Activated T-cell treated with anti-CD3 and anti-CD28 coated beads, Interleukin-2, amount 50 U/mL, for 72 hours (primary cell): ENCODE data around the gene LIMA1. TPM values are rescaled to one million over a fixed set of nuclear protein-coding genes. Genes with fewer than 3 reads are reported as not detected.
"Not testable (repeated sequence)": the region's sequence is repeated elsewhere in the genome, so short reads cannot be mapped to it uniquely, and the experiment has no call there.

Source experiments
- ATAC-seq, 2 donors: fragments of 150-1000 bp; cut with Tn5 transposase; replicated peaks in 1 of 2; 2 replicates each; pipeline ENCODE4 v1.10.0; 2021; ENCODE audit warnings: moderate library complexity in 2 of 2, mild to moderate bottlenecking in 1 of 2
- DNase-seq, 2 donors: peaks; one replicate each; pipeline ENCODE4 v3.0.0; 2021 to 2022; ENCODE audit warnings: mixed read lengths in 1 of 2
- H3K27ac Mint-ChIP-seq: one replicate; pipeline ENCODE4 v1.8.0; 2022; ENCODE audit warnings: mild to moderate bottlenecking, moderate library complexity, mixed read lengths
- H3K27me3 Mint-ChIP-seq: one replicate; pipeline ENCODE4 v1.8.0; 2022; ENCODE audit warnings: low read depth, mixed read lengths
- H3K36me3 Mint-ChIP-seq, 2 donors: one replicate each; pipeline ENCODE4 v1.8.0; 2022; ENCODE audit warnings: mixed read lengths in 2 of 2, mild to moderate bottlenecking in 1 of 2; ENCODE audit not compliant: insufficient read depth in 2 of 2
- H3K4me1 Mint-ChIP-seq: one replicate; pipeline ENCODE4 v1.8.0; 2022; ENCODE audit warnings: low read depth, mixed read lengths
- H3K4me3 Mint-ChIP-seq, 2 donors: one replicate each; pipeline ENCODE4 v1.8.0; 2022; ENCODE audit warnings: mild to moderate bottlenecking in 2 of 2, mixed read lengths in 2 of 2, moderate library complexity in 2 of 2
- H3K9me3 Mint-ChIP-seq, 2 donors: one replicate each; pipeline ENCODE4 v1.8.0; 2022; ENCODE audit warnings: mixed read lengths in 2 of 2
- total RNA-seq, 2 donors: library from RNA; stranded (reverse); gene quantifications; one replicate each; pipeline ENCODE4 v1.2.3, GENCODE V29; 2022

The LIMA1 gene
- total RNA-seq, result 100 to 1,000 TPM; 117 to 124 TPM

DNA sequence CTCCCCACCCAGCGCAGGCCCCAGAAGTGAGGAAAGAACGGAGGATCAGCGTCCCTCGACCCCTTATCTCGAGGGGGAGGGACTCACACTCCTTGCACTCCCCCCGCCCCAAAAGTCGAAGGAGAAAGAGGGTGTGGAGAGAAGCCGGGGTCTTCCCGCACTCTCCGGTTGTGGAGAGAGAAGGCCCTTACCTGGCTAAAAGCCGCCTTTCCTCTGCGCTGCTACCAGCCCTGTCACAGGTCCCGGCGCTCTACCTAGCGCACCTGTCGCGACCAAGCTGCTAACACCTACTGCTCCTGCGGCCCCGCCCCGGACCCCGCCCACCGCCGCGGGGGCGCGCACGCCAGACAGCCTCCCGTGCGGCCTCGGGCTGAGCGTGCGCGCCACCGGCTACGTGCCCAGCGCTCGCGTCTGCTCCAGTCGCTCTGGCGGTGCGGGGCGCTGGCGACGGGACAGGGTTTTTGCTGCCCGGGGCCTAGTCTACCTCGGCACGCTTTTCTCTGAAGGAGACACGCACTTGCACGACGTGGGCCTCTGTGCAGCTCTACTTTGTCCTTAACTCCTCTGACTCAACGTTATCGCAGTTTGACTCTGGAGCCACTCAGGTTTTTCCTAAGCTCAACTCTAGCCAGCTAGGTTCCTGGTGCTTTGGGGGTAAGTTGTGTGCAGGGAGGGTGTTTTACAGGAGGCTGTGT, at the start of gene LIMA1:
LIMA1 (minus strand) TSS at position 292 of the 695 bp plus-strand sequence. CDS start 34,769 bp downstream, outside the sequence.
- H3K9me3 Mint-ChIP-seq, result no peaks in the 10 kb centered on the region
- no peaks in the 10 kb centered on the region for H3K27me3 Mint-ChIP-seq
- peak; percentile 98 for ATAC-seq
- peak within 1 kb of the TSS; percentile 39 for H3K27ac Mint-ChIP-seq
- H3K36me3 Mint-ChIP-seq, result no peaks in the 10 kb centered on the region
- H3K4me1 Mint-ChIP-seq, result peaks cover 32% of the 10 kb centered on the region
- peak within 1 kb of the TSS; percentile 86 to 95 for H3K4me3 Mint-ChIP-seq
- peak; percentile 95 to 96 for DNase-seq

DNA sequence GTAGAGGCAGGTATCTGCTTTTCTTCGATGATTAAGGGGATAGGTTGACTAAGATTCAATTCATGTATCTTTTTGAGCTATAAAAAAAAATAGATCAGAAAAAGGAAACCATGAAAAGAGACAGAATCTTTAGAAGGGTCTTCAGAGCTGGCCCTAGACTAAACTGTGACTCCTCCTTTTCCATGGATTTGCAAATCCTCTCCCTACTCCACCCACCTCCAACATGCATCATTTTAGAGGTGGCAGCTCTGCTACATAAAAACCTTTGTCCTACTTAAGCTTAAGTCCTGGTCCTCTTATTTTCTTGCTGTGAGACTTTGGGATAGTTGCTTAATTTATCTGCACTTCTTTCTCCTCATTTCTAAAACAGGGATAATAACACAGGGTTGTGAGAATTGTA, 48.4 kb upstream of the LIMA1 start:
- Mint-ChIP-seq H3K36me3 (no peaks in the 10 kb centered on the region), H3K27ac (no peak overlapping the region), H3K4me1 (no peaks in the 10 kb centered on the region), H3K27me3 (no peaks in the 10 kb centered on the region), H3K4me3 (no peak overlapping the region), H3K9me3 (no peaks in the 10 kb centered on the region)
- no peak for ATAC-seq
- DNase-seq, result no peak

DNA sequence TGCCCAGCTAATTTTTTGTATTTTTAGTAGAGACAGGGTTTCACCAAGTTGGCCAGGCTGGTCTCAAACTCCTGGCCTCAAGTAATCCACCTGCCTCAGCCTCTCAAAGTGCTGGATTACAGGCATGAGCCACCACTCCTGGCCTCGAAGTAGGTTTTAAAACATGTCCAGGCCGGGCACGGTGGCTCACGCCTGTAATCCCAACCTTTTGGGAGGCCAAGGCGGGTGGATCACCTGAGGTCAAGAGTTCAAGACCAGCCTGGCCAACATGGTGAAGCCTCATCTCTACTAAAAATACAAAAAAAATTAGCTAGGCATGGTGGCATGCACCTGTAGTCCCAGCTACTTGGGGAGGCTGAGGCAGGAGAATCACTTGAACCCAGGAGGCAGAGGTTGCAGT, 45.3 kb upstream of the LIMA1 start:
- H3K27me3 Mint-ChIP-seq, H3K9me3 Mint-ChIP-seq, H3K4me3 Mint-ChIP-seq, ATAC-seq, H3K27ac Mint-ChIP-seq, H3K4me1 Mint-ChIP-seq, DNase-seq, H3K36me3 Mint-ChIP-seq: not testable (repeated sequence)

DNA sequence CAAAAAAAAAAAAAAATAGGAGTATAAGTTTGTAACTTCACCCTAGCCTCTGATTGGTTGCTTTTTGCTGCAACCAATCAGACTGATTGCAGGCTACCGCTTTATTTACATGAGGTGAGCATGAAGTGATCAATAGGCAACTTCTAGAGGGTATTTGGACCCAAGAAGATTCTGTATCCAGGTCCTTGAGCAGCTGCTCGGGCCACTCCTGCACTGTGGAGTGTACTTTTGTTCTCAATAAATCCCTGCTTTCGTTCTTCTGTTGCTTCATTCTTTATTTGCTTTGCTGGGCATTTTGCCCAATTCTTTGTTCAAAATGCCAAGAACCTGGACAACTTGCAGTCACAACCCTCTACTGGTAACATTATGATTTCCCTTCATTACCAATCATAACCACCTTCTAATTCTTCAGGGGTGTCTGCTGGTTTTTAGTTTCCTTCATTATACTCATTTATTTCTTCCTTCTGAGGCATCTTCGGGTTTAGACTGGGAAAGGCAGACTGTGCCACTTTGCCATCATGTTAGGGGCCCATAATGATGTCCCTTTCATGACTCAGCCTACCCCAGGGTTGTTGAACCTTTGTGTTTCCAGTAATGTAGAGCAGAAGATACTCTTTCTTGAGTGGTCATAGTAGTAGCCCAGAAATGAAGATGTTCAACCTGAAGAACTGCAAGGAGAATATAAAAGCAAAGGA, 43.4 kb upstream of the LIMA1 start:
- H3K4me3 Mint-ChIP-seq, result no peak overlapping the region
- ATAC-seq (no peak), DNase-seq (no peak)

DNA sequence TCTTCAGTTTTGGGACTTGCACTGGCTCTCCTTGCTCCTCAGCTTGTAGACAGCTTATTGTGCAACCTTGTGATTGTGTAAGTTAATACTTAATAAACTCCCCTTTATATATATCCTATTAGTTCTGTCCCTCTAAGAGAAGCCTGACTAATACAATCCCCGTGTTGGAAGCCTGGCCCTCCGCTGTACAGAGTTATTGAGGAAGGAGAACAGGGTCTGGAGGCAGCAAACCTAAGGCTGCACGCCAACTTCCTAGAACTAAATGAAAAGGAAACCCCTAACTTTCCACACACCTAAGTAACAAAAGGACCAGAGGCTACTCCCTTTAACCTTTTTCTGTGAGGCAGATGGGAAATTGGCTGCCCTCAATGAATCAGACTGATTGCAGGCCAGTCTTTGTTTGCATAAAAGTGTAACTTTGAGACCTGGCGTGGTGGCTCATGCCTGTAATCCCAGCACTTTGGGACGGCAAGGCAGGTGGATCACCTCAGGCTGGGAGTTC, 42.6 kb upstream of the LIMA1 start:
- Mint-ChIP-seq H3K27ac (no peak overlapping the region), H3K4me1 (no peaks in the 10 kb centered on the region), H3K4me3 (no peak overlapping the region), H3K36me3 (no peaks in the 10 kb centered on the region), H3K27me3 (no peaks in the 10 kb centered on the region), H3K9me3 (no peaks in the 10 kb centered on the region)
- ATAC-seq (no peak), DNase-seq (no peak)

More for the DNA sequence above, 43.4 kb upstream of the LIMA1 start:
- H3K36me3 Mint-ChIP-seq, result no peaks in the 10 kb centered on the region
- no peaks in the 10 kb centered on the region for H3K9me3 Mint-ChIP-seq
- no peaks in the 10 kb centered on the region for H3K27me3 Mint-ChIP-seq
- no peak overlapping the region for H3K27ac Mint-ChIP-seq
- H3K4me1 Mint-ChIP-seq, result no peaks in the 10 kb centered on the region

DNA sequence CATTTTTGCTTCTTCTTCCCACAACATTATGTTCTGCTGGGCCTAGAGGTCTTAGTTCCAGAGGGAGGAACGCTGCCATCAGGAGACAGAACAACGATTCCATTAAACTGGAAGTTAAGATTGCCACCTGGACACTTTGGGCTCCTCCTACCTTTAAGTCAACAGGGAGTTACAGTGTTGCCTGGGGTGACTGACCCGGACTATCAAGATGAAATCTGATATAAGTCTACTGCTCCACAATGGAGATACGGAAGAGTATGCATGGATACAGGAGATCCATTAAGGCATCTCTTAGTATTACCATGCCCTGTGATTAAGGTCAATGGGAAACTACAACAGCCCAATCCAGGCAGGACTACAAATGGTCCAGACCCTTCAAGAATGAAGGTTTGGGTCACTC, 41.5 kb upstream of the LIMA1 start:
- ATAC-seq, result not testable (repeated sequence)

DNA sequence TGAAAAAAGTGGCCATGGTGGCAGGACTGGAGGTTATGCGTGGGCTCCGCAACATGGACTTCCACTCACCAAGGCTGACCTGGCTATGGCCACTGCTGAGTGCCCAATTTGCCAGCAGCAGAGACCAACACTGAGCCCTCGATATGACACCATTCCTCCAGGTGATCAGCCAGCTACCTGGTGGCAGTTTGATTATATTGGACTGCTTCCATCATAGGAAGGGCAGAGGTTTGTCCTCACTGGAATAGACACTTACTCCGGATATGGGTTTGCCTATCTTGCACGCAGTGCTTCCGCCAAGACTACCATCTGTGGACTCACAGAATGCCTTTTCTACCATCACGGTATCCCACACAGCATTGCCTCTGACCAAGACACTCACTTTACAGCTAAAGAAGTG, 40.8 kb upstream of the LIMA1 start:
- H3K36me3 Mint-ChIP-seq, H3K4me1 Mint-ChIP-seq, H3K4me3 Mint-ChIP-seq, ATAC-seq, H3K9me3 Mint-ChIP-seq, H3K27me3 Mint-ChIP-seq, DNase-seq, H3K27ac Mint-ChIP-seq: not testable (repeated sequence)

More for the DNA sequence above, 41.5 kb upstream of the LIMA1 start:
- H3K27ac Mint-ChIP-seq, DNase-seq, H3K4me1 Mint-ChIP-seq, H3K36me3 Mint-ChIP-seq, H3K9me3 Mint-ChIP-seq, H3K27me3 Mint-ChIP-seq, H3K4me3 Mint-ChIP-seq: not testable (repeated sequence)

DNA sequence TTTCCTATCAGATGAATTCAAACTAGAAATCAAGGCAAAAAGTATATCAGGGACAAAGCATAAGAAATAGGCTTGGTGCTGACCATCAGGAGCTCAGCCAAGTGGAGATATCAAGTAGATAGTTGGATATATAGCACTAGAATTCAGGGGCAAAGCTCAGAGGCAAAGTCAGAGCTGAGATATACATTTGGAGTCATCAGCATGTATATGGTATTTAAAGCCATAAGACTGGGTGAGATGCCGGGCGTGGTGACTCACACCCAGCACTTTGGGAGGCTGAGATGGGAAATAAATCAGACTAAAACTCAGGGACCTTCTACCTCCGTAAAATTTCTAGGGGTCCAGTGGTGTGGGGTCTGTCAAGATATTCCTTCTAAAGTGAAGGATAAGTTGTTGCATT, 38.9 kb upstream of the LIMA1 start:
- ATAC-seq (no peak), DNase-seq (no peak)
- H3K27me3 Mint-ChIP-seq, result no peaks in the 10 kb centered on the region
- no peaks in the 10 kb centered on the region for H3K9me3 Mint-ChIP-seq
- H3K27ac Mint-ChIP-seq, result no peak overlapping the region
- no peaks in the 10 kb centered on the region for H3K36me3 Mint-ChIP-seq
- no peak overlapping the region for H3K4me3 Mint-ChIP-seq
- H3K4me1 Mint-ChIP-seq, result no peaks in the 10 kb centered on the region

DNA sequence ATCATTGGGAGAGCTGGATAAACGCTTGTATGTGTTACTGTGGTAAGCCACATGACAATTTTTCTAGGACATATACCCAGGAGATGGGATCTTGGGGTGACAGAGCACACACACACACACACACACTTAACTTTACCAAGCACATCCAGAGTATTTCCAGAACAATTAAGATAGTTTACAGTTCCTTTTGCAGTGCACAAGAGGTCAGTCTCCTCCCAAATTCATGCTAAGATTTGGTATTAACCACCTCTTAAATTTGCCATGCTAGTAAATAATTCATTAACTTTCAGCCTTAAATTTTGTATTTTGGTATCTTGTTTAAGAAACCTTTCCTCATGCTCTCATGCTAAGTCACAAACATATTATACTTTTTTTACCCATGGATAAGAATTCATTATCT, 33.9 kb upstream of the LIMA1 start:
- Mint-ChIP-seq H3K9me3 (no peaks in the 10 kb centered on the region), H3K27me3 (no peaks in the 10 kb centered on the region), H3K36me3 (no peaks in the 10 kb centered on the region), H3K4me3 (no peak overlapping the region), H3K27ac (no peak overlapping the region), H3K4me1 (peaks cover 11% of the 10 kb centered on the region)
- DNase-seq (no peak), ATAC-seq (no peak)

DNA sequence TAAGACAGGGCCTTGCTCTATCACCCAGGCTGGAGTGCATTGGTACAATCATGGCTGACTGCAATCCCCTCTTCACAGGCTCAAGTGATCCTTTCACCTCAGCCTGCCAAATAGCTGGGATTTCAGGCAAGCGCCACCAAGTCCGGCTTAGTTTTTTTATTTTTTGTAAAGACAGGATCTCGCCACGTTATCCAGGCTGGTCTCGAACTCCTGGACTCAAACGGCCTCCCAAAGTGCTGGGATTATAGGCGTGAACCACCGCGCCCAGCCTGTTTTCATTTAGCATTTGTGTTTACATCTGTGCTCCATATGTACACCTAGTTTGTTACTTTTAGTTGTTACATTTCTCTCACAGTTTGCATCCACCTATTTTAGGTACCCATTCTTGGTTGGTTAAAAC, 32.5 kb upstream of the LIMA1 start:
- Mint-ChIP-seq H3K36me3 (no peaks in the 10 kb centered on the region), H3K27ac (no peak overlapping the region), H3K9me3 (no peaks in the 10 kb centered on the region), H3K4me3 (no peak overlapping the region), H3K27me3 (no peaks in the 10 kb centered on the region), H3K4me1 (peaks cover 11% of the 10 kb centered on the region)
- no peak for DNase-seq
- no peak for ATAC-seq

DNA sequence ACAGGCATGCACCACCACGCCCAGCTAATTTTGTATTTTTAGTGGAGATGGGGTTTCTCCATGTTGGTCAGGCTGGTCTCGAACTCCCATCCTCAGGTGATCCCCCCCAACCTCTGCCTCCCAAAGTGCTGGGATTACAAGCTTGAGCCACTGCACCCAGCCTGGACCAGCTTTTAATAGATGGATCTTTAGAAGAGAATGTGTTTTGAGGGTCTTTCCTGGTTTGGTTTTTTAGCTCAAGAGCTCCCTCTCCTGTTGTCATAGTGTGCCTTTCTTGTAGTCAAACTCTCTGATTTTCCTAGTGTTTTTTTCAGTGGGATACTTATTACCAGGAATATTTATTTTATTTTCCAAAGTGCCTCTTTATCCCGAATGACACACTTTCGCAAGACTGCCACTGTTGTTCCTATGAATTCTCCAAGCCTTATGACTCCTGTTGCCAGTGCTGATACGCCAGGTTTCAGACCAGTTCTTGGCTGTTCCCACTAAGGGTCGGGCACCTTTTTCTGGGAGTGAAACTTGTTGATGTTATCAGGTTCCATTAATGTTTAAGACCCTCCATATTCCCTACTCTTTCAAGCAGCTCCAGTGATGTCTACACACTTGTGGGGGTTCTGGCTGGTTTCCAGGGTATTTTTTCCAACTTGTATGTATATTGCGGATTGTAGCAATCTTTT, 31.5 kb upstream of the LIMA1 start:
- no peak for ATAC-seq
- Mint-ChIP-seq H3K4me3 (no peak overlapping the region), H3K27me3 (no peaks in the 10 kb centered on the region), H3K4me1 (peaks cover 11% of the 10 kb centered on the region), H3K27ac (no peak overlapping the region), H3K9me3 (no peaks in the 10 kb centered on the region), H3K36me3 (no peaks in the 10 kb centered on the region)
- DNase-seq, result peak in 1 of 2 donors; percentile 5

DNA sequence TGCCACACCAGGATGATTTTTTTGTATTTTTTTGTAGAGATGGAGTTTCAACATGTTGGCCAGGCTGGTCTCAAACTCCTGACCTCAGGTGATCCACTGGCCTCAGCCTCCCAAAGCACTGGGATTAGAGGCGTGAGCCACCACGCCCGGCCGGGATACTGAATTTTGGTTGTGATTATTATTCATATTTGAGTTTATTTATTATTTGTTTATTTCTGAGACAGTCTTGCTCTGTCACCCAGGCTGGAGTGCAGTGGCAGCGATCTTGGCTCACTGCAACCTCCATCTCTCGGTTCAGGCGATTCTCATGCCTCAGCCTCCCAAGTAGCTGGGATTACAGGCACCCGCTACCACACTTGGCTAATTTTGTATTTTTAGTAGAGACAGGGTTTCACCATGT, 30.7 kb upstream of the LIMA1 start:
- H3K4me3 Mint-ChIP-seq, H3K36me3 Mint-ChIP-seq, H3K27me3 Mint-ChIP-seq, H3K9me3 Mint-ChIP-seq, DNase-seq, ATAC-seq, H3K27ac Mint-ChIP-seq: not testable (repeated sequence)
- H3K4me1 Mint-ChIP-seq, result peaks cover 11% of the 10 kb centered on the region

DNA sequence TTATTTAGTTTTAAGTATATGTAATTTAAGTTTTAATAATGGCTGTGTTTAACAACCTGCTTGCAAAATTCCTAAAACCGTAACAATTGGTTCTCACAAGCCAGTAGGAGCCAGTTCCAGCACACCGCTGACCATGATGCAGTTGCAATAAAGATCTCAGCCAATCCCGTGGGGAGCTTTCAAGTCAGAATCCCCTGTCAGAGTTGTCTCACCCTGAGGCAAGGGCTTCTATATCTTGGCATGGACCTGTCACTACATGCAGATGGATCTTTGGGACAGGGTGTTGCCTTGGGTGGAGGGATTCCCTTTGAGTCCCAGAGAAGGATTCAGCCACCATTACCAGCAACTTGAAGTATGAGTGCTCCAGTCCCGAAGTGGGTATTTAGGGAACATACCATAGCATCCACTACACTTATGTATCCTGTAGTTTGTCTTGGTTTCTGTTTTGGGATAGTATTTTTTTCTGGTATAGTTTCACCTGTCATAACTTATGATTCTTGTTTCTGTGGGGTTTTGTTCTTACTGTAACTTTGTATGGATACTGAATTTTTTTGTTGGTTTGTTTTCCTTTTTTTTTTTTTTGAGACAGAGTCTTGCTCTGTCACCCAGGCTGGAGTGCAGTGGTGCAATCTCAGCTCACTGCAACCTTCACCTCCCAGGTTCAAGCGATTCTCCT, 30.1 kb upstream of the LIMA1 start:
- H3K27ac Mint-ChIP-seq, result no peak overlapping the region
- no peak for DNase-seq
- peak in 1 of 2 donors; percentile 25 for ATAC-seq

More for the DNA sequence above, 30.1 kb upstream of the LIMA1 start:
- H3K4me3 Mint-ChIP-seq, result no peak overlapping the region
- H3K27me3 Mint-ChIP-seq, result no peaks in the 10 kb centered on the region
- no peaks in the 10 kb centered on the region for H3K36me3 Mint-ChIP-seq
- H3K9me3 Mint-ChIP-seq, result no peaks in the 10 kb centered on the region
- peaks cover 11% of the 10 kb centered on the region for H3K4me1 Mint-ChIP-seq
